ENCODE results near the gene CDSN. TPM values are rescaled to one million over a fixed set of nuclear protein-coding genes. Genes with fewer than 3 reads are reported as not detected.

Gene CDSN
- polyA plus RNA-seq, 1 donor (not counting 4 experiments of a cell fraction or from before 2014, with no cell fraction given) = 4.0 TPM

GRCh38 chr6:31118178-31118577 is 2.1 kb downstream of the CDSN start:
- Histone ChIP-seq H4K20me1 (ENCODE audit: control insufficient read depth, extremely low read depth, insufficient read depth, low read length) (no peaks in the 10 kb centered on the region), H3K9me1 (ENCODE audit: control insufficient read depth, extremely low read depth, insufficient read depth, low read length) (no peaks in the 10 kb centered on the region), H3K9me3 (ENCODE audit: control insufficient read depth, low read depth, low read length) (no peaks in the 10 kb centered on the region), H3K9ac (ENCODE audit: control insufficient read depth, extremely low read depth, insufficient read depth, low read length) (no peak overlapping the region), H3K4me3 (ENCODE audit: control insufficient read depth in 2 of 3, extremely low read depth in 1 of 3, insufficient read depth in 2 of 3, low read depth in 1 of 3, low read length in 3 of 3) (no peak overlapping the region), H3K4me1 (ENCODE audit: control insufficient read depth, extremely low read depth, insufficient read depth, low read length) (peaks cover 48% of the 10 kb centered on the region), H3K36me3 (ENCODE audit: control insufficient read depth in 2 of 2, extremely low read depth in 1 of 2, insufficient read depth in 2 of 2, low read length in 2 of 2) (peaks cover 8 to 10% of the 10 kb centered on the region in 2 experiments), H2AFZ (ENCODE audit: control insufficient read depth, low read length) (no peak overlapping the region), H3K27me3 (ENCODE audit: control insufficient read depth, extremely low read depth, insufficient read depth, low read length) (no peaks in the 10 kb centered on the region), H3K27ac (ENCODE audit: control insufficient read depth, insufficient read depth, low read length) (no peak overlapping the region), H3K79me2 (ENCODE audit: control insufficient read depth, insufficient read depth, low read length) (peaks cover 35% of the 10 kb centered on the region), H3K4me2 (ENCODE audit: control insufficient read depth, extremely low read depth, insufficient read depth, low read depth, low read length) (no peak overlapping the region)
- dilution Hi-C loops (cut with MboI; ENCODE audit: extremely low pct_ligation_motif_present, low sequenced_read_pairs) = no loop called here
- FAIRE-seq = no peak
- no peak for TF ChIP-seq CTCF (optimal IDR thresholded peaks at IDR 0.05 in 1 of 3, IDR thresholded peaks at IDR 0.05 in 1 of 3, conservative IDR thresholded peaks at IDR 0.05 in 1 of 3; ENCODE audit: extremely low read depth in 1 of 3, insufficient read depth in 2 of 3, low read length in 3 of 3)
- no peak for TF ChIP-seq EZH2 (IDR thresholded peaks at IDR 0.05; ENCODE audit: low read length)
- DNase-seq (ENCODE audit: low read depth, low spot score) = no peak

DNA sequence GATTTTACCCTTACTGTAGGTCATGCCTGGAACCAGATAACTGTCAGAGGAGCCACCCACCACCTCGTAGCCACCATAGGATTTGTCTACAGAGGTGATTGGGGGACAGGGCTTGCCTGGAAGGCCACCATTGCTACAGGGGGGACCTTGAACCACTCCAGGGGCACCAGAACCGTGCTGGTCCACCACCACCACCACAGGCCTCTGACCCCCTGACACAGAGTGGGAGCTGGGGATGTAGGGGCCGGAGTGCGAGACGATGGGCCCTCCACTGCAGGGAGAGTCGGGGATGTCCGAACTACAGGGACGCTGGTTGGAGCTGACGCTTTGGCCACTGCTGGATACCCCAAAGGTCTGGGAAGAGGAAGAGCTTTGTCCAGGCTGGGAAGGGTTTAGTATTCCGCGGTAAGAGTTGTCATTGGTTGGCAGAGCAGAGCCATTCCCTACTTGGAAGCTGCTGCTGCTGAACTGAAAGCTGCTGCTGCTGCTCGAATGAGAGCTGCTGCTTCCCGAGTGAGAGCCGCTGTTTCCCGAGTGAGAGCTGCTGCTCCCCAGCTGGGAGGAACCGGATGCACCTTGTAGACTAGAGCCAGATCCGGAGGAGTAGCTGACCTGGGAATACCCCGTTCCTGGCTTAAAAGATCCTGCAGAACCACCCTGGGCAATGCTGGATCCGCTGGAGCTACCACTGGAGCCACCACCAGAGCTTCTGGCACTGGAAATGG is 3.4 kb downstream of the CDSN start:
- FAIRE-seq (no peak), DNase-seq (ENCODE audit: low read depth, low spot score) (no peak)
- H3K27ac ChIP-seq (ENCODE audit: control insufficient read depth, insufficient read depth, low read length) = no peak overlapping the region
- H2AFZ ChIP-seq (ENCODE audit: control insufficient read depth, low read length) = no peak overlapping the region
- peak overlapping the region; percentile 99 for H3K4me2 ChIP-seq (ENCODE audit: control insufficient read depth, extremely low read depth, insufficient read depth, low read depth, low read length)
- TF ChIP-seq CTCF (optimal IDR thresholded peaks at IDR 0.05 in 1 of 3, IDR thresholded peaks at IDR 0.05 in 1 of 3, conservative IDR thresholded peaks at IDR 0.05 in 1 of 3; ENCODE audit: extremely low read depth in 1 of 3, insufficient read depth in 2 of 3, low read length in 3 of 3) (no peak), EZH2 (IDR thresholded peaks at IDR 0.05; ENCODE audit: low read length) (no peak)
- H3K9me1 ChIP-seq (ENCODE audit: control insufficient read depth, extremely low read depth, insufficient read depth, low read length) = no peaks in the 10 kb centered on the region
- H3K9me3 ChIP-seq (ENCODE audit: control insufficient read depth, low read depth, low read length) = no peaks in the 10 kb centered on the region
- H4K20me1 ChIP-seq (ENCODE audit: control insufficient read depth, extremely low read depth, insufficient read depth, low read length) = no peaks in the 10 kb centered on the region
- H3K27me3 ChIP-seq (ENCODE audit: control insufficient read depth, extremely low read depth, insufficient read depth, low read length) = no peaks in the 10 kb centered on the region
- peak overlapping the region; percentile 33 for H3K9ac ChIP-seq (ENCODE audit: control insufficient read depth, extremely low read depth, insufficient read depth, low read length)
- dilution Hi-C loops (cut with MboI; ENCODE audit: extremely low pct_ligation_motif_present, low sequenced_read_pairs) = no loop called here
- H3K4me1 ChIP-seq (ENCODE audit: control insufficient read depth, extremely low read depth, insufficient read depth, low read length) = peaks cover 38% of the 10 kb centered on the region
- peaks cover 8 to 10% of the 10 kb centered on the region in 2 experiments for H3K36me3 ChIP-seq (ENCODE audit: control insufficient read depth in 2 of 2, extremely low read depth in 1 of 2, insufficient read depth in 2 of 2, low read length in 2 of 2)
- peak overlapping the region; percentile 26 to 56 (median 46) for H3K4me3 ChIP-seq (ENCODE audit: control insufficient read depth in 2 of 3, extremely low read depth in 1 of 3, insufficient read depth in 2 of 3, low read depth in 1 of 3, low read length in 3 of 3)
- peaks cover 35% of the 10 kb centered on the region for H3K79me2 ChIP-seq (ENCODE audit: control insufficient read depth, insufficient read depth, low read length)
